Keratinocyte (primary cell): ENCODE measurements around the gene RAPGEF1. TPM values are rescaled to one million over a fixed set of nuclear protein-coding genes. Genes with fewer than 3 reads are reported as not detected.
"Not testable (repeated sequence)": the region's sequence is repeated elsewhere in the genome, so short reads cannot be mapped to it uniquely, and the experiment has no call there.

Experiments
- DNase-seq: peaks from one replicate; pipeline ENCODE4 v3.0.0-alpha.2; 2011; ENCODE audit warnings: low read depth, missing footprints, low spot score
- FAIRE-seq: peaks from 2 replicates; lab custom pipeline; 2011; peaks lifted over from hg19 to GRCh38; lab: Jason Lieb, UNC
- H2AFZ ChIP-seq: 2 replicates; pipeline ENCODE4 v1.6.0; 2012; ENCODE audit warnings: low read length, control low read depth, inconsistent platforms; ENCODE audit not compliant: control insufficient read depth
- H3K27ac ChIP-seq: 2 replicates; pipeline ENCODE4 v1.5.1; 2011; ENCODE audit warnings: low read length; ENCODE audit not compliant: control insufficient read depth, insufficient read depth
- H3K27me3 ChIP-seq: 3 replicates; pipeline ENCODE4 v1.6.0; 2011; ENCODE audit warnings: low read length; ENCODE audit not compliant: control insufficient read depth, insufficient read depth; ENCODE audit errors: extremely low read depth
- H3K36me3 ChIP-seq, 2 experiments: 2 replicates in 1 of 2; 3 replicates in 1 of 2; pipeline ENCODE4 v1.5.1; 2011; ENCODE audit warnings: low read length in 2 of 2, mild to moderate bottlenecking in 1 of 2; ENCODE audit not compliant: control insufficient read depth in 2 of 2, insufficient read depth in 2 of 2; ENCODE audit errors: extremely low read depth in 1 of 2
- H3K4me1 ChIP-seq: 3 replicates; pipeline ENCODE4 v1.5.1; 2011; ENCODE audit warnings: low read length; ENCODE audit not compliant: control insufficient read depth, insufficient read depth; ENCODE audit errors: extremely low read depth
- H3K4me2 ChIP-seq: 3 replicates; pipeline ENCODE4 v1.6.0; 2011; ENCODE audit warnings: low read depth, low read length; ENCODE audit not compliant: control insufficient read depth, insufficient read depth; ENCODE audit errors: extremely low read depth
- H3K4me3 ChIP-seq, 3 experiments: fragments of 200-600 bp in 1 of 3; sonication (generic) in 1 of 3; 2 replicates in 2 of 3; 3 replicates in 1 of 3; pipeline ENCODE4 v1.5.1; 2011 to 2016; ENCODE audit warnings: low read length in 3 of 3, mild to moderate bottlenecking in 3 of 3, control low read depth in 2 of 3, inconsistent platforms in 1 of 3, low read depth in 1 of 3, mixed read lengths in 1 of 3, mixed run types in 1 of 3, moderate library complexity in 1 of 3; ENCODE audit not compliant: control insufficient read depth in 2 of 3, insufficient read depth in 2 of 3; ENCODE audit errors: extremely low read depth in 1 of 3
- H3K79me2 ChIP-seq: 2 replicates; pipeline ENCODE4 v1.6.0; 2012; ENCODE audit warnings: low read length; ENCODE audit not compliant: control insufficient read depth, insufficient read depth
- H3K9ac ChIP-seq: 3 replicates; pipeline ENCODE4 v1.6.0; 2011; ENCODE audit warnings: low read length; ENCODE audit not compliant: control insufficient read depth, insufficient read depth; ENCODE audit errors: extremely low read depth
- H3K9me1 ChIP-seq: 3 replicates; pipeline ENCODE4 v1.6.0; 2011; ENCODE audit warnings: low read length; ENCODE audit not compliant: control insufficient read depth, insufficient read depth; ENCODE audit errors: extremely low read depth
- H3K9me3 ChIP-seq: 2 replicates; pipeline ENCODE4 v1.5.1; 2012; ENCODE audit warnings: low read depth, low read length; ENCODE audit not compliant: control insufficient read depth
- H4K20me1 ChIP-seq: 3 replicates; pipeline ENCODE4 v1.6.0; 2011; ENCODE audit warnings: low read length; ENCODE audit not compliant: control insufficient read depth, insufficient read depth; ENCODE audit errors: extremely low read depth
- EZH2 ChIP-seq: IDR thresholded peaks from one replicate; pipeline ENCODE4 v1.6.1; 2012; ENCODE audit warnings: inconsistent platforms, mild to moderate bottlenecking, low read length, moderate library complexity
- dilution Hi-C: fragments of 300-500 bp; cut with MboI; formaldehyde crosslinking; loops from one replicate; pipeline ENCODE4 v1.7.0; 2020; ENCODE audit warnings: low sequenced_read_pairs; ENCODE audit not compliant: extremely low pct_ligation_motif_present
- polyA plus RNA-seq, 5 experiments: library from polyadenylated mRNA; depleted of rRNA in 3 of 5; stranded (reverse) in 3 of 5; stranded (forward) in 1 of 5; unstranded in 1 of 5; fragments of >200 nt; gene quantifications; 1 replicate in 1 of 5; 2 replicates in 3 of 5; 3 replicates in 1 of 5; pipeline versions ENCODE4 v1.2.1 to v1.2.3, GENCODE V29; 2011 to 2012; ENCODE audit warnings: missing spikeins in 2 of 5, low read depth in 1 of 5, low replicate concordance in 1 of 5
- TF ChIP-seq, protein P1 (sequence below), 3 experiments: IDR thresholded peaks in 1 of 3; conservative IDR thresholded peaks in 1 of 3; optimal IDR thresholded peaks in 1 of 3; 2 replicates in 2 of 3; 3 replicates in 1 of 3; pipeline versions ENCODE3 to v1.5.1; 2011; ENCODE audit warnings: low read length in 3 of 3, mild to moderate bottlenecking in 3 of 3, moderate library complexity in 2 of 3, control low read depth in 1 of 3, inconsistent platforms in 1 of 3; ENCODE audit not compliant: insufficient read depth in 2 of 3; ENCODE audit errors: extremely low read depth in 1 of 3

RAPGEF1 gene
- polyA plus RNA-seq, 1 donor (not counting 4 experiments of a cell fraction or from before 2014, with no cell fraction given), result 18.5 TPM

DNA sequence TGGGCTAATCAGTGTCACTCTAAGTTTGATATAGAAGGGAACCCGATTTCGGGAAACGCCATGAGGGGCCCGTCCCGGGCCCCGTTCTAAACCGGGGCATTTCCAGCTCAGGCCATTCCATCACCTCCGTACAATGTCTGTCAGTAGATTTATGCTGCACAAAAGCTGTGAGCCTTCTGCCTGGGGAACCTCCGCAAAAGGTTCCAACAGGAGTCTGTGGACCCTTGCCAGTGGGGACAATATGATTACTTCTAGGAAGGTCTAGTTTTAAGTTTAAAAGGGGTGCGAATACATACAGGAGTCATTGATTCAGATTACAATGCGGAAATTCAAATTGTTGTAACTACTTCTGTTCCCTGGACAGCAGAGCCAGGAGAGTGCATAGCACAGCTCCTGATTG, 57.6 kb downstream of the RAPGEF1 start:
- H3K9me3 ChIP-seq, result no peaks in the 10 kb centered on the region
- H3K4me1 ChIP-seq, result peaks cover 31% of the 10 kb centered on the region
- TF ChIP-seq EZH2, result no peak
- TF ChIP-seq, protein P1, sequence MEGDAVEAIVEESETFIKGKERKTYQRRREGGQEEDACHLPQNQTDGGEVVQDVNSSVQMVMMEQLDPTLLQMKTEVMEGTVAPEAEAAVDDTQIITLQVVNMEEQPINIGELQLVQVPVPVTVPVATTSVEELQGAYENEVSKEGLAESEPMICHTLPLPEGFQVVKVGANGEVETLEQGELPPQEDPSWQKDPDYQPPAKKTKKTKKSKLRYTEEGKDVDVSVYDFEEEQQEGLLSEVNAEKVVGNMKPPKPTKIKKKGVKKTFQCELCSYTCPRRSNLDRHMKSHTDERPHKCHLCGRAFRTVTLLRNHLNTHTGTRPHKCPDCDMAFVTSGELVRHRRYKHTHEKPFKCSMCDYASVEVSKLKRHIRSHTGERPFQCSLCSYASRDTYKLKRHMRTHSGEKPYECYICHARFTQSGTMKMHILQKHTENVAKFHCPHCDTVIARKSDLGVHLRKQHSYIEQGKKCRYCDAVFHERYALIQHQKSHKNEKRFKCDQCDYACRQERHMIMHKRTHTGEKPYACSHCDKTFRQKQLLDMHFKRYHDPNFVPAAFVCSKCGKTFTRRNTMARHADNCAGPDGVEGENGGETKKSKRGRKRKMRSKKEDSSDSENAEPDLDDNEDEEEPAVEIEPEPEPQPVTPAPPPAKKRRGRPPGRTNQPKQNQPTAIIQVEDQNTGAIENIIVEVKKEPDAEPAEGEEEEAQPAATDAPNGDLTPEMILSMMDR (optimal IDR thresholded peaks at IDR 0.05 in 1 of 3, IDR thresholded peaks at IDR 0.05 in 1 of 3, conservative IDR thresholded peaks at IDR 0.05 in 1 of 3; ENCODE audit: extremely low read depth in 1 of 3, insufficient read depth in 2 of 3, low read length in 3 of 3), result no peak
- H3K27me3 ChIP-seq, result no peaks in the 10 kb centered on the region
- H3K9me1 ChIP-seq, result no peaks in the 10 kb centered on the region
- H2AFZ ChIP-seq, result no peak overlapping the region
- FAIRE-seq (no peak), DNase-seq (no peak)
- no peak overlapping the region for H3K27ac ChIP-seq
- peaks cover 7% of the 10 kb centered on the region for H3K79me2 ChIP-seq
- H3K4me3 ChIP-seq, result no peak overlapping the region
- peaks cover 2% of the 10 kb centered on the region for H4K20me1 ChIP-seq
- H3K9ac ChIP-seq, result no peak overlapping the region
- dilution Hi-C loops, result no loop called here
- H3K36me3 ChIP-seq, result no peaks in the 10 kb centered on the region
- no peak overlapping the region for H3K4me2 ChIP-seq

DNA sequence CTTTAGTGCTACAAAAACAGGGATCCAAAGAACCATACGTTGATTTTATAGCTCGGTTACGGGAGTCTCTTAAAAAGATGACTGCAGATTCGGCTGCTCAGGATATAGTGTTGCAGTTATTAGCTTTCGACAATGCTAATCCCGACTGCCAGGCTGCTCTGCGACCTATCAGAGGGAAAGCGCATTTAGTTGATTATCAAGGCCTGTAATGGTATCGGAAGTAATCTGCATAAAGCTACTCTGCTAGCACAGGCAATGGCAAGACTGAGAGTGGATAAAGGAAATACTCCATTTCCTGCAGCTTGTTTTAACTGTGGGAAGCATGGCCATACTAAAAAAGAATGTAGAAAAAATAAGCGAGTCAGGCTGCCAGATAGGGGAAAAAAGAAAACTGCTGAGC, 58.0 kb downstream of the RAPGEF1 start:
- not testable (repeated sequence) for H3K4me2 ChIP-seq

DNA sequence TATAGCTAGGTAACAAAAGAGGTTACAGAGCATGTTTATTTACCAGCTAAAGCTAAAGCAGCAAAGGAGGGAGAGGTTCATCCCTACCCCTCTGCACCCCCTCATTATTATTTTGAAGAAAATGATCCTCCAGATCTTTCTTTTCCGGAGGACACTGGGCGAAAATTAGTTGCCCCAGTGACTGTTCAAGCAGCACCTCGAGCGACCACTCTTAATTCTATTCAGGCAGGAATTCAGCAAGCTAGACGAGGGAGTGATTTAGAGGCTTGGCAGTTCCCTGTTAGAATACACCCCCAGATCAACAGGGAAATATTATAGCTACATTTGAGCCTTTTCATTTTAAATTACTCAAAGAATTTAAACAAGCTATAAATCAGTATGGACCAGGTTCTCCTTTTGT, 58.8 kb downstream of the RAPGEF1 start:
- H3K27ac ChIP-seq, H3K9me1 ChIP-seq, H2AFZ ChIP-seq, H3K4me2 ChIP-seq, H3K9me3 ChIP-seq, H3K4me3 ChIP-seq, FAIRE-seq, dilution Hi-C loops, H3K9ac ChIP-seq, H3K27me3 ChIP-seq, H3K36me3 ChIP-seq, DNase-seq, H4K20me1 ChIP-seq: not testable (repeated sequence)
- peaks cover 42% of the 10 kb centered on the region for H3K4me1 ChIP-seq
- H3K79me2 ChIP-seq, result peaks cover 12% of the 10 kb centered on the region

More for the DNA sequence above, 58.0 kb downstream of the RAPGEF1 start:
- peaks cover 35% of the 10 kb centered on the region for H3K4me1 ChIP-seq
- H3K27me3 ChIP-seq, H3K36me3 ChIP-seq, H3K9me1 ChIP-seq, dilution Hi-C loops, FAIRE-seq, H3K79me2 ChIP-seq, DNase-seq, H3K9me3 ChIP-seq, H4K20me1 ChIP-seq, H3K27ac ChIP-seq, H3K9ac ChIP-seq, H2AFZ ChIP-seq, H3K4me3 ChIP-seq: not testable (repeated sequence)
